Activated CD4-positive, alpha-beta T cell treated with anti-CD3 and anti-CD28 coated beads, Interleukin-2, Interleukin-6, amounts not matched to agents 100 ng/mL and 50 ng/mL, durations not matched to agents 16 hours and 8 hours (primary cell): ENCODE results near the gene FAM181B.
A peak's percentile ranks its signal among the peaks of the same experiment; 100 is the strongest.
"Not testable (repeated sequence)": the region's sequence is repeated elsewhere in the genome, so short reads cannot be mapped to it uniquely, and the experiment has no call there.

Experiments
- DNase-seq: peaks from one replicate; pipeline ENCODE4 v3.0.0-alpha.2; 2020

Gene FAM181B

DNA sequence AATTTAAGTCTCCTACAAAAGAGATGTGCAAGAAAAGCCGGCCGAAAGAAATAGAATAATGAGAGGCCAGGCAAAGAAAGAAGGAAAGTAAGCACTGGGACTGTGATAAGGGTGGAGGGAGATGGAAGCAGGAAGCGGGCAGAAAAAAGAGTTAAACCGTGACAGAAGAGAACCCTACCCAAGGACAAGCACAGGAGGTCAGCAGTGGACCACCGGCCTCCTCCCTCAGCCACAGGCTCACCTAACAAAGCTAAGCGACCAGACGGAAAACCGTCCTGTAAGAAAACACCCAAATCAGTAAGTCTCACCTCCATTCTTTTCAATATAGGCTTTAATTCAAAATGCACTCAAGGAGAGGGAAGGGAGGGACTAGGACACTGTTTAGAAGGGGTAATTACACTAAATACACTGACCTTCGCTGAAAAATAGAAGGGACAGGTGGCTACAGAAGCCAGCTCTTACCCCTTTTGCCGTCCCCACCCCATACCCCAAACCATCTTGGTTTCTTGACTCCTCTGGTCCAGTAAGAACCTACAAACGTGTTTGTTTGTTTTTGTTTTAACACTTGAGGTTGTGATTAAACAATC, 1.9 kb downstream of the FAM181B start:
- no peak for DNase-seq

DNA sequence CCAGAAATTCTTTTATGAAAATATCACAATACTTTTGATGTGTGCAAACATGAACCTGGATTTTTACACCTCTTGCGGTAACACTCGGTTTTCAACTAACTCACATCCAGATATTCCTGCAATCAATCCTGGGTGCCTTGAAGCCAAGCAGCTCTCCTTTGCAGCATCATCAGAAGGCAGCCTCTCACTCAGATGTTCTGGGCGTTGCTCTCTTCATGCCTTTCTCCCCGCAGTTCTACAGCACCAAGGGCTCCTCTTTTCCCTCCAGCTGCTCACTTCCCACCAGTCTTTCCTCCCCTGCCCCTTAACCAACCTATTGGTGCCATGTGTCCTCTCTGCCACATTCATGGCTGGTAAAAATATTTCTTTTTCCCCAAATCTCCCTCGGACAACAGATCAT, 2.9 kb downstream of the FAM181B start:
- no peak for DNase-seq

DNA sequence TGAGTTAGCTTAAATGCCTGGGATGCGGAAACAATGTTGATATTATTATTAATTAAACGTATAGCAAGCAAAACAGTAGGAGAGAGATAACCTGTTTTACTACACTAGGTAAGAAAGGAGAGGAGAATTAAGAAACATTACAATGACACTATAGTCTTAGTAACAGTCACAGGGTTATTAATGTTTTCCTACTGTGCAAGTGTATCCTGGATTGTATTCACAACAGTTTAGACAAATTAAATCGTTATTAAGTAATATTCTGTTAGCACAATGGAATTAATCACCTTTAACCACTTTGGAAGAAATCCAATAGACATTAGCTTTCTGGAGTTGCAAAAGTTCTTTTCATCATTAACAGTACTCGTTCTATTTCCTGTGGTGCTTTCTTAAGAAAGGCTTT, 3.4 kb downstream of the FAM181B start:
- no peak for DNase-seq

DNA sequence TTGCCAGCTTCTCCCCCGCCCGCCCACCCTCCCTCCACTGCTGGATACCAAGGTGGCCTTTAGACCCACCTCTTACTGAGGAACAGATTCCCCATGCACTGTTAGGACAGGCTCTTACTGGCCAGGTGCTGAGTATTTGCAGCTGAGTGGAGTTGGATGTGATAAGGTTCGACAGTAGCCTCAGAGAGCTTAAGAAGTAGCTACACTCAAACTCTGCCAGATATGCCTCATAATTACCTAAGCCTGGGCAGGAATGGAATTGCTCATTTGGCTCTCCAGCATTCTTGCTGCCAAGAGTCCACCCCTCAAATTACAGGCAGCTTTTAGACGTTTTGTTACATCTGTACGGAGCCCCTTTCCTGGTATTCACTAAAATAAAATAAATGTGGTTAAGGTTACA, 9.6 kb downstream of the FAM181B start:
- DNase-seq, result no peak

DNA sequence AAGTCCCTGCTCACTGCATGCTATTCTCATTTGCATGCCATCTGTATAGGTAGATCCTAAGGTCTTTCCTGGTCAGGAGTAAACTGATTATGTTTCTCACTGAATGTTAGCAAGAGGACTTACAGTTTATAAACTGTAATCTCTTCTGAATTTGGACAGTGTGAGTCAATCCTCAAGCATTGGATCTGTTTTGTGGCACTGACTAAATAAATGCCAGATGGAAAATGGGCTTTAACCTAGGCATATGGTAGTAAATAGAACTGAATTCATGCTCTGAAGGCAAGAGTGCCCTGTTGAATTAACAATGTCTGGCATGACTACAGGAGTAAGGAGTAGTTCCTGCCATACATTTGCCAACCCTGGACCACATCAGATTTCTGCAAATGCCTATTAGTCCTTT, 11.4 kb downstream of the FAM181B start:
- no peak for DNase-seq

DNA sequence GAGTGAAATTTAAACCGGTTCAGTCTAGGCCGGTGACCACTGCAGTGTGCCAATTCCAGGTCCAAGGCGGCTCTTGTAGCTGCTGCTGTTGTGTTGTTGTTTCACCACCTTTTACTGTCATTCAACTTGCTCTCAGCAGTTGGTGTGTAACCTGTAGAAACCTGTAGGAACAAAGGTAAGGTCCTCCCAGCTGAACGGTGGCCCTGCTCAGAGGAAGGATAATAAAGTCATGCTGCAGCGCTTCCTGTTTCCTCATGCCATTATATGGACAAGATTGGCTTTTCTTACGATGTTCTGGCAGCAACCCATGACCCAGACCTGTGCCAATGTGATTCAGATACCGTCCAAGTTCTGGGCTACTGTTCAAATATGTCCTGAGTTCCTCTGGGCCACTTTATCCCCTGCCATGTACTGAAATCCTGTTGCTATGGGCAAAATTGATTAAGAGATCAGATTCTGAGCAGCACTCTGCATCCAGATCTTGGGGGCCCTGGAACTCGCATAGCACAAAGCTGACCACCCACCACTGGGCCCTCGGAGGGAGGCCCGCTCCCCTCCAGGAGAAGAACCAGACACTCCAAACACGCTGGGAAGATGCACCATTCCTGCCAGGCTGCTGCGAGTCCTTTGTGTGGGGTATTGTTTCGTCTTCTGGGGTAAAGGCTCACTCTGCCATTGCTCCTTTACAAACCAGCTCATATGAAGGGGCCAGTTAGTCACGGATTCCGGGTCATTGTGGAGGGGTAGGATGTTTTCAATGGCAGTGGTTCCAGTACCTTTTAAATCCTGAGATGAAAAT, 13.2 kb downstream of the FAM181B start:
- DNase-seq, result no peak

DNA sequence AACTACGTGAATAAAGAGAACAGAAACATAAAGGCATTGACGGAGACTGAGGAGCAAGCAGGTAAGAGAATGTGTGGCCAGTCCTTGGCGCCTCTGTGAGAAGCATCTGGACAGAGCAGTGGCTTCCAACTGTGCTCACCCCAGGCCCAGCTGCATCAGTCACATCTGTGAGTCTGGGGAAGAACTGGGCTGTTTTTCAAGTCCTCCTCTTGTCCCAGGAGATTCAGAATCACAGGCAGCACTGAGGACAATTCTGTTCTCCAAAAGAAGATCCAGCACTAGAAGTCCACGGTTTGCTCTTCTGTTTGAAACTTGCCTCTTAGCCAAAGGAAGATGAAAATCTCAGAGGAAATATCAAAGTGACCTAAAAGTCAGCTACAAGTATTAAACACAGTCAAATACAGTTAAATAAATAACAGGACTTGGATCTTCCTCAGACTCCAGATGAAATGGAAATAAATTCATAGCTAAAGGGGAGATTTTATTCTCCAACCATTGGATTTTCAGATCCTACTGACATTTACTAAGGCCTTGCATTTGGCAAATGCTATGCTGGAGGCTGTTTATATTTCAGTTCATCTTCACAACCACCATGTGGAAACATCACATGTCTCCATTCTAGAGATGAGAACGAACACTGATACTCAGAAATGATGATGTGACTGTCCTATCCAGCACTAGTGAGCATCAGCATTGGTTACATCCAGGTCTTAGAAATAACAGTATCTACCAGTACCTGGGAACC, 14.1 kb downstream of the FAM181B start:
- no peak for DNase-seq

DNA sequence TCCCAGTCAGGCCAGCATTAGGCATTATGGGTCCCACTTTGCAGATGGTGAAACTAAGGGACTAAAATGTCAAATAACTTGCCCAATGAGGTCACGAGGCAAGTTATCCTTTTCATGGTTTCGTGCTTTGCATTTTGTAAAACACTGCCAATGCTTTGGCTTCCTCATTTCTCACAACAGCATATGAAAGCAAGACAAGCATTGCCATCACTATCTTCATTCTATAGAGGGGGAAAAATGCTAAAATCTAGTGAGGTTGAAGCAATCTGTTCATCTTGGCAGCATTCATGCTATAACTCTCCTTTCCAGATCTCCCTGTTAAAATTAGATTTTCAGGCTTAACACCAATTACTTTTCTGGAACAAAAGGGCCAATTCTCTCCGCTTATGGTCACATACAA, 14.8 kb downstream of the FAM181B start:
- DNase-seq, result no peak

DNA sequence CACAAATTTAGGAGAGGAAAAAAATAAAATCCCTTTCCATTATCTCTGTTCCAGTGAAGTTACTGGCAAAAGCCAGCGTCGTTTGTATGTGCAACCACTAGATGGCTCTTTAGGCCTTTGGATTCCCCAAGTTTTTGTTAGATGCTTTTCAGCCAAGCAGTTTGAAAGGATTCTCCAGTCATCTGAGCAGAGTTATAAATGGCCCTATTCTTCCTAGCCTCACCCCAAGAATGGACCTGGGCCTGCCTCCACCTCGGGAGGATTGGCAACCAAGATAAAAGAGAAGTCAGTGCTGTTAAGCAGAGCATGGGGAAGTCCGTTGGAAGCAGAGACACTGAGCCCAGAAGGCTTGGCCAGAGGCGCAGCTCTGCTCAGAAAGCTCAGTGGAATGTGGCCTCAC, 15.4 kb downstream of the FAM181B start:
- peak; percentile 18 for DNase-seq

DNA sequence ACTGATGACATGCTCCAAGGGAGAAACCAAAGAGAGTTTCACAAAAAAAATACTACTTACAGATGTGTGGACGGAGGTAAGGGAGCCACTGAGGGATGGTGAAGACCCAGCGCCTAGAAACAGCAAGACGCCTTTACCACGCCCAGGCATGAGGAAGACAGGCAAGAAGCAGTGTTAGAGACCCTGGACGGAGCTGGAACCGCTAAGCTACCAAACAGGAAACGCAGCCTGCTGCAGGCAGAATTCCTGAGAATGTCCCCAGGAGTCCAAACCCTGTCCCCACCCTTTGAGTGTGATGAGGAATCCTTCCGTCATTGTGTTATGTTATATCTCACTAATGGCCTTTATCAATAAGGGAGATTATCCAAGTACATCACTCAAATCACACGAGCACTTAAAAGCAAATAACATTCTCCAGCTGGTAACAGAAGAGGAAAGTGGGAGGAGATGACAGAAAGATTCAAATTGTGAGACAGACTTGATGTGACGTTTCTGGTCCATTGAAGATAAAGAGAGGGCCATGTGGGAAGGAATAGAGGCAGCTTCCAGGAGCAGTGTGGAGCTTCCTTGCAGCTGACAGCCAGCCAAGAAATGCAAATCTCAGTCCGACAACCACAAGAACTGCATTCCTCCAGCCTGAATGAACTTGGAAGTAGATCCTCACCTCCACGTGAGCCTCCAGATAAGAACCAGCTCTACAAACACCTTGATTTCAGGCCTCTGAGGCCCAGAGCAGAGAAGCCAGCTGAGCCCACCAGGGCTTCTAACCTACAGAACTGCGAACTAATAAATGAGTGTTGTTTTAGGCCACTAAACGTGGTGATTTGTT, 19.1 kb downstream of the FAM181B start:
- DNase-seq, result no peak

DNA sequence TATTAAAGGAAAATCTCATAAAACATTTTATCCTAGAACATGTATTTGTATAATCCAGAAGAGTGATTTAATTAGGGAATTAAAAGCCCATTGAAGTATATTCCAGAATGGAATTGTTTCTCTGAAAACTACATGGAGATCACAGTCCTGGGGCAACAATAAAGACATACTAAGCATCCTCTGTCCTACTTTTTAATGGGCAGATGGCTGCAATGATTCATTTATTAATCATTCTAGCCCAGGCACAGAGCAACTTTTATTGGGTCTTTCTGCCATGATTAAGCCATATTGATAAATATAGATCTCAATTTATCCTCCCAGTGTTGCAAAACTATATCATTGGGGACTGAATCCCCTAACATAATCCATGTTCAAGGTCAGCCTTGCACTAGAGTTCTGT, 22.0 kb downstream of the FAM181B start:
- DNase-seq, result no peak

DNA sequence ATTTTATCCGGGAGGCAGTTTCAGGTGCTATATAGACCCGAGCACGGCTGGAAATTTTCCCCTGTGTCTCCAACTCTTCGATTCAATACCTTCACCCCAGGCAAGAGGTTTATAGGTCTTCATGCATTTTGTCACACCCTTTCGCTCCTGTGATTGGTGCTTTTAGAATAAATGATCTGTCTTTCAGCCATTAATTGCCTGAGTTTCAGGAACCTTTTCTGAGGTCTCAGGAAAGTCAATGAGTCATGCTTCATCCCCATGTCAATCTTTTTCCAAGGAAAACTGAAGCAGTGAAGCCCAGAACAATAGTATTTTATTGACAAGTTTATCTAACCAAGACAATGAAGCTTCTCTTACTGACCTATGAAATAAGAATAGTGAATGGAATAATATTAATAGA, 29.9 kb downstream of the FAM181B start:
- DNase-seq, result no peak

DNA sequence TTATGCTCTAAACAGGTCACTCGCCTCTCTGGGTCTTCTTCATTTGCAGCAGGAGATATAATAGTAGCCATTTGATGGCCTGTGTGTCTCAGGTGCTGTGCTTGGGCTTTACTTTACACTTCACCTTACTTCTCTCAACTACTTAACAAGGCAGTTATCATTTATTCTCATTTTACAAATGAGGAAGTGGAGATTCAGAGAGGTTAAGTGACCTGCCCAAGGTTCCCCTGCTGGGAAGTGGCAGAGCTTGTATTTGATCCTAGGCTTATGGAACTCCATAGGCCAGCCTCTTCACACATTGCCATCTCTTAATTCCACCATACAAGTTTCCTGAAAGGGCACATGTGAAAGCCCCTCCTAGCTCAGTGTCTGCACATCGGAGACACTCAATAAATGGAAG, 30.4 kb downstream of the FAM181B start:
- DNase-seq, result no peak

DNA sequence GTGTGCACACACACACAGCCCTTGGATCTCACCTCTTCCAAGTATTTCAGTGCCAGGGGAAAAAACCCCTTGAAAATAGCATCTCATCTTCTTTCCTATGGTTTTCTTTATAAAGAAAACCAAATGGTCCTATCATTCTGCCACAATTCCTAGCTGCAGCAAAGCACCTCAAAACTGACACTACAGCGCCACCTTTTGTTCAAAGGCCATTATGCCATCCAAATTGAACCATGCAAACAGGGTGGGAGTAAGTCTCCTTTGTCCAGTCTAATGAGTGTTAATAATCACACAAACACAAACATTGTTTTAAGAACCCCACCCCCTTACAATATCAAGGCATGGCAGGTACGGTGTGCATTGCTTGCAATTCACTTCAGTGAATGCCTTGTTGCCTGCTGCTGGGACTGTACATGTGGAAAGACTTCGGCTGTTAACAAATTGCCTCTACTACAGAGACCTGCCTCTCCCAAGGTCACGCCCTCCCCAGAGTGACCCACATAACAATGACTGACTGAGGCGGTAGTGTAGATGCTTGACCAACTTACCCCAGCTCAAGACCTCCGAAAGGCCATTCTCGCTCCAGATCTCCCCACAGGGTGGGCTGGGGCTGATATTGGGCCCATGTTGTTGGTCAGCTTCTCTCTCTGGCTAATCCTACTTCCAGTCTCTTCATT, 31.7 kb downstream of the FAM181B start:
- peak; percentile 53 for DNase-seq

DNA sequence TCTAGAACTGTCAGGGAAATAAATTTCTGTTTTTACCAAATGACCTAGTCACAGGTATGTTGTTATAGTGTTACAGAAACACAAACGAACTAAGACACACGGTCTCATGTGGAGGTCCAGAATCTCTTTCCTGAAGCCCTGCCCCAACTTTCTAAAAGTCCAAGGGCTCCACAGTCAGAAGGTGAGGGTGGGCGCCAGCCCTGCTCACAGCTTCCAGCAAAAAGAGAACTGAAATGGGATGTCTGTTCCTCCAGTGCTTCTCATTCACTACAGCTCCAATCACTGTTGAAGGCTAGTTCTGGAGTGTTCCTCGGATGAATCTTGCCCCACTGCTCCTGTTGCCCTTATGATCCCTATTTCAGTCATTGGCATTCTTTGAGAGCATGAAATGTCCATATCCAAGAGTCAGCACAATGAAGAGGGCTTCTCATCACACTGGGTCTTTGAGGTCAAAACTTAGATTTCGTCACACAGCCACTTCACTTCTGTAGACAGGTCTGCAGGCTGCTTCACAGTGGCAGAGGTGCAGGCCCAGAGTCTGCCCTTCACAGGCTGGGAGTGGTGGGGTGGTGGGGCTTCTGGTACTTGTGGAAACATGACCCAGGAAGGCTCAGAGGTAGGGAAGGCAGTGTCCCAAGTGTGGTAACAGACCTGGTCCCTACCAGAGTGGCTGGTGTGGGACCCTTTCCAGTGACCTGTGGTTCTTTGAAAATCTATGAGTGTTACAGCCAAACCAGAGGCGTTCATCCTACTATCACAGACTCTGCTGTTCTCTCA, 34.9 kb downstream of the FAM181B start:
- DNase-seq, result no peak

DNA sequence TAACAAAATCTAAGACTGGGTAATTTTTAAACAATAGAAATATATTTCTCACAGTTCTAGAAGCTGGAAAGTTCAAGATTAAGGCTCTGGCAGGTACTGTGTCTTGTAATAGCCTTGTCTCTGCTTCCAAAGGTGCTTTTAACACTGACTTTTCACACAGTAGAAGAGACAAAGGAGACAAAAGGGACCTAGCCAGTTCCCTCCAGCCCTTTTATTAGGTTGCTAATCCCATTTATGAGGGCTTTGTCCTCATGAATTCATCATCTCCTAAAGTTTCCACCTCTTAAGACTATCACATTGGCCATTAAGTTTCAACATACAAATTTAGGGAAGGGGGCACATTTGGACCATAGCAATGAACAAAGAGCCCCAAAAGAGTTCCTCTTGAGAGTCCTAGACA, 40.7 kb downstream of the FAM181B start:
- no peak for DNase-seq

DNA sequence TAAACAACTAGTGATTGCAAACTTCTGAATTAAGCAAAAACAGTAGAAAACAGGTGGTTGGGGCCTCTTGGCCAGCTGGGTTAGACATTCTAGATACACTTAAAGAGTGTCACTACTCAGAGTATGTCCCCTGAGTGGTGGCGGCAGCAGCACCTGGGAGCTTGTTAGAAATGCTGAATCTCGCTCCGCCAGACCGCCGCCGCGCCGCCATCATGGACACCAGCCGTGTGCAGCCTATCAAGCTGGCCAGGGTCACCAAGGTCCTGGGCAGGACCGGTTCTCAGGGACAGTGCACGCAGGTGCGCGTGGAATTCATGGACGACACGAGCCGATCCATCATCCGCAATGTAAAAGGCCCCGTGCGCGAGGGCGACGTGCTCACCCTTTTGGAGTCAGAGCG, 44.3 kb downstream of the FAM181B start:
- DNase-seq, result not testable (repeated sequence)

DNA sequence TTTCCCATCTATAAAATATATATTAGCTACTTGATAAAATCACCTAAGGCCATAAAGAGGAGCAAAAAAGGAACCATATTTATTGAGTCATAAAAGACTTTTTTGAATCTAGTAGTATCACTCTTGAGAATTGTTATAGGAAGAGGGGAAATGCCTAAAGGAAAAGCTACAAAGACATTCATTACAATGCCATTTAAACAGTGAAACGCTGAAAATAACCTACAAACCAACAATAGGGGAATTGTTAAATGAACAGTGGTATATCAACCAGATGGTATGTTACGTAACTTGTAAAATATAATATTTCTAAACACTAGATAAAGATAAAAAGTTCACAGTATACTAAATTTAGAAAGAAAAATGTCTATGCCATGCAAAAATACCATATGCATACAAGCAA, 47.5 kb downstream of the FAM181B start:
- no peak for DNase-seq

DNA sequence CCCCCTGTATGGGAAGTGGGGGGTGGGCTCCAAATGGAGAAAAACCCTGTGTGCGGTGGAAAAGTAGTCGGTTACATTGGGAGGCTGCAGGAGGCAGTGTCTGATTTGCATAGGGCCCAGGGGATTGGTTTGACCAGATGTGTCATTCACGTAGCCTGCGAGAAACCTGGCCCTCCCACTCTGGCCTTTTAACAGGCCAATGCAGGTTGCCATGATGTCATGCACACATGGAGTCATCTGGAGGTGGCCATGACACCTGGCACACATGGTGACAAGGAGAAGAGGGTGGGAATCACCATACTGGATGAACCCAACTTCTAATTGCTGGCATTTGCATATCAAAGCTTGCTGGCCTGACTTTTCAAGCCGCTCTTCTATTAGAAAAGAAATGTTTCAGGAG, 50.6 kb downstream of the FAM181B start:
- DNase-seq, result no peak

DNA sequence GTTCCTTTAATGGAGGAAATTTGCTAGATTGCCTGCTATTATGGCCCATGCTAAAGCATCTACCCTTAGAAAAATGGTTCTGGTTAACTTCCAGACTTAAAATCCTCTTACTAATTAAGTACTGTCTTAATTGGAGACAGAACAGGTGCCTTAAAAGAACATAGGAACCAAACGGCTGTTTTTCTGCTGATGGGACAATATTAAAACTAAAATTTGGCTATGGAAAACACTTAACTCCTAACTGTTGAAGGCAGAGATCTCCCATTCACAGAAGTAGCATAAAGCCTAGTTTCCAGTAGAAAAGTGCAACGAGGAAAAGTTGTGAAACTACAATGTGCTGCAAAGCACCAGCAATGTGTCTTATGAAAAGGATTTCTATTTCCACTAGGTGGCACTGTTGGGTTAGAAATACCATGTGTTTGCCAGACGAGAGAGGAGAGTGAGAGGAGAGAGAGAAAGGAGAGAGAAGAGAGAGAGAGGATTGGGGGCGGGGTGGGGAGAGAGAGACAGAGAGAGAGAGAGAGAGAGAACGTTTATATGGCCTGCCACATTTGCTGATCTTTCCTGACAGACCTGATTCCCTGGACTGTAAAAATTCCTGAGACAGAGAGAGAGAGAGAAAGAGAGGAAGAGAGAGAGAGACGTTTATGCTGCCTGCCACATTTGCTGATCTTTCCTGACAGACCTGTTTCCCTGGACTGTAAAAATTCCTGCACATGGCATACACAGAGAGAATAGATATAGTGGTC, 51.5 kb downstream of the FAM181B start:
- DNase-seq, result peak; percentile 75

DNA sequence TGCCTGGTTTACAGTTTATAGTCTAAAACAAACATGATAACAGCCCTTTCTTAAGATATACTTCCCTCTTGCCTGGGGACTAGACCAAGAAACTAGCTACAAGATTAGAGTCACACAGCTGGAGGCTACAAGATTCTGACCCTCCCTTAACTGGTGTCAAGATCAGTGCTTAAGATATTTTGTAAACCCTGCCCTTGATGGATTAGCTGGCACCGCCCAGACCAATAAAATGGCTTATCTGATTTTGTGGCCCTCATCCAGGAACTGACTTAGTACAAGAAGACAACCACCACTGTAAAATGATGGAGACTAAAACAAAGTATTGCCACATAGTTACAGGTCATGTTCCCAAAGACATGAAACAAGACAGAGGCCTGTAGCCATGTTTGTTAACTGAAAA, 53.4 kb downstream of the FAM181B start:
- DNase-seq, result no peak
